Stimulated activated CD8-positive, alpha-beta memory T cell treated with anti-CD3 and anti-CD28 coated beads, Interleukin-4, amount 100 ng/mL, for 24 hours (primary cell): ENCODE results near the gene MOV10L1.

Experiments used
- DNase-seq: peaks from one replicate; pipeline ENCODE4 v3.0.0-alpha.2; 2020; ENCODE audit warnings: low read depth

MOV10L1 gene

DNA sequence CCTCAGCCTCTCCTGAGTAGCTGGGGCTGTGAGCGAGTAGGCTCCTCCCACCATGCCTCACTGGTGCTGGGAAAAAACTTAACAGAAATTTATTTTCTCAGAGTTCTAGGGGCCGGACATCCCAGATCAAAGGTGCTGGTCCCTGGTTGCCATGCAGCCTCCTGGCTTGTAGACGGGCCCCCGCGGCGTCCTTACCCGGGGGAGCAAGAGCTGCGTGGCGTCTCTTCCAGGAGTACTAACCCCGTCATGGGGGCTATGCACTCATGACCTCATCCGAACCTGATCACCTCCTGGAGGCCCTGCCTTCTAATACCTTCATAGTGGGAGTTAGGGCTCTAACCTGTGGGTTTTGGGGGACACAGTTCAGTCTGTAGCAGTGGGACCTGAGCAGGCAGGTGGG is 98.5 kb downstream of the MOV10L1 start:
- no peak for DNase-seq

DNA sequence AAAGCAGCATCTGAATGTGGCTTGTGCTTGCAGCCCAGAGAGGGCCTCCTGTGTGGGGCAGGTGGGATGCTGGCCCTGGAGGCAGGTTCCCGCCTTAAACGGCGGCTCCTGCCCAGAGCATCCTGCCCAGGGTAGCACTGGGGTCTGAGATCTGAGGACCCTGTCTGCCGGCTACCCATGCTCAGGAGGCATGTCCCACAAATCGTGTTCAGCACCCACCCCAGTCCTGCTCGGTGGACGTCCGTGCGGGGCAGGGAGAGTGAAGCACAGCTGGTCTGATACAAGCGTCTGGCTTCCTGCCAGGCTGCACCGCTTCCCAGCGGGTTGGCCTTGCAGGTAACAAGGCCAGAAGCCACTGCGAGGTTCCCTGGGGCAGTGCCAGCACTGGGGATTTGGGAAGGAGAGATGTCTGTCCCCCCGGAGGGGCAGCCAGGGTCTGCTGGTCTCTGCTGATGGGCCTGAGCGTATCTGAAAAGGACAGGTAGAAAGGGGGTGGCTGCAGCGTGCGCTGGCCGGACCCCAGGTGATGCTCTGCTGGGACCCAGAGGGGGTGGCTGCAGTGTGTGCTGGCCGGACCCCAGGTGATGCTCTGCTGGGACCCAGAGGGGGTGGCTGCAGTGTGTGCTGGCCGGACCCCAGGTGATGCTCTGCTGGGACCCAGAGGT is 99.5 kb downstream of the MOV10L1 start:
- no peak for DNase-seq

DNA sequence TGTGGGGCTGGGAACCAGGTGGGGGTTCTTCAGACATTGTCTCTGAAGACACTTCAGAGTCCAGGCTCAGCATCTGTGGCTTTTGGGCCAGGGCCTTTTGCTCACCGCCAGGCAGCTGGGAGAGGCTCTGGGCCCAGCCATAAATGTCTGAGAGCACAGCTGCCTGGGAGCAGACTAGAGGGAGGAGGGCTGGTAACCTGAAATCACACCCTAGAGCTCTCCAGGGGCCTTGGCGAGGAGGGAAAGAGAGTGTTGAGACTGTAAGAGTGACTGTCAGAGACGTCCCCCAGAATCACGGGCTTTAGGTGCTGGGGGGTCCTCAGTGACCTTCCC is 100.0 kb downstream of the MOV10L1 start:
- no peak for DNase-seq

DNA sequence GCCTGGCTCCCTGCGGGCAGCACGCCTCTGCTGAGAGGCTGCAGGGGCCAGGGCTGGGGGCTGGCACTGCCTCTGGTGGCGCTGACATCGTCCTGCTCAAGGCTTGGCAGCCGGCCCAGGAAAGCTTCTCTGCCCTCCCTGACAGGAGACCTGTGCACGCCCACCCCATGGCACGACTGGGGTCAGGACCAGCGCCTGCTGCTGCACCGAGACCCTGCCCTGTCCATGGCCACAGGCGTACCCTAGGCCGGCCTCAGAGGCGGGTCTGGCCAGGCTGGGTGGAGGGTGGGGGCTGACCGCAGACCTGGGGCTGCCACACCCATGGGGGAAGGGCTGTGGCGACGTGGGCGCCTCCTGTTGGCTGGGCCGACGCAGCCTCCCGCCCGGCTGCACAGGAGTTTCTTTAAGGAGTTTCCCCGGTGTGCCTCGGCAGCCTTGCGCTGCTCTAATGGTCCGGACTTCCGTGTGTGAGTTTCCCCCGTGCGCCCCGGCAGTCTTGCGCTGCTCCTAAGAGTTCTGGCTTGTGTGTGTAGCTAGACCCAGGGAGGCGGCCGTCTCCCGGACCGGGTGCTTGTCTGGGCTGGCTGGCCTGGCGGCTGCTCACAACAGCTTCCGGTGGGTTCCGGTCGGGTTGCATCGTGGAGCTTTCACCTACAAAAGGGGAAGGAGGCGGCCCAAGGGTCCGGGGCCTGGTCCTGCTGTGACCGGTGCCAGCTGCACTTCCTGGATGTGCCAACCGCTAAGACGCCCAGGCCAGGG is 100.6 kb downstream of the MOV10L1 start:
- peak; percentile 74 for DNase-seq

DNA sequence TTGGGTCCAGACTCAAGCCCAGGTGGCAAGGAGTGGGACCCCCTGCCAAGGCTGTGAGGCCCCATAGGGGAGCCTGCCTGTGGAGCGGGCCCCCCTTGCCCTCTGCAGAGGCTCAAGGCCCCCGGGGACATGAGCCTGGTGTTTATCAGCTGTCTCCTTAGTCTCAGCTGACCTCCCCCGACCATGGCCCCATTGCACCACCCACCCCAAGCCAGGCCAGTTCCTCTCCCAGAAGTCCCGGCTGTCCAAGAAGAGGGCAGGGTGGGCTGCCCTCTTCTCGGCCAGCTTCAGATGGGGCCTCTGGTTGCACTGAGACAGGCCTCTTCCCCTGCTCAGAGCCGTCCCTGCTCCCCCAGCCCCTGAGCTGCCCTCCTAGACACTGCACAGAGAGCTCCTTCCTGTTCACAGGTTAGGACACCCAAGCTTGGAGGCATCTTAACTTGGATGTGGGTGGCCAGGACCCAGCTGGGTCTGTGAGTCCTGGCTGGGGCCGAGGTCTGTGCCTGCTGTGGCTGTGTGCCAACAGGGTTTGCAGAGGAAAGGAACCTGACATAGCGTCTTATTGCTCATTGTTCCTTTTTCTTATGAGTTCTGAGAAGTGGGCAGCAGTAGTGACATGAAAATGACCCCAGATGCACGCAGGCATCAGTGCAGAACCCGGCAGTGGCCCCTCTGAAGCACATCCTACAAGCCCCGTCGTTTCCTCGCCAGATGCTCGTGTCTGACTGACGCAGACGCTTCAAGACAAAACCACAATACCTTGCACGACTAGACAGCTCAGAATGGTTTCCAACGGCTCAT is 101.3 kb downstream of the MOV10L1 start:
- DNase-seq, result peak; percentile 52

DNA sequence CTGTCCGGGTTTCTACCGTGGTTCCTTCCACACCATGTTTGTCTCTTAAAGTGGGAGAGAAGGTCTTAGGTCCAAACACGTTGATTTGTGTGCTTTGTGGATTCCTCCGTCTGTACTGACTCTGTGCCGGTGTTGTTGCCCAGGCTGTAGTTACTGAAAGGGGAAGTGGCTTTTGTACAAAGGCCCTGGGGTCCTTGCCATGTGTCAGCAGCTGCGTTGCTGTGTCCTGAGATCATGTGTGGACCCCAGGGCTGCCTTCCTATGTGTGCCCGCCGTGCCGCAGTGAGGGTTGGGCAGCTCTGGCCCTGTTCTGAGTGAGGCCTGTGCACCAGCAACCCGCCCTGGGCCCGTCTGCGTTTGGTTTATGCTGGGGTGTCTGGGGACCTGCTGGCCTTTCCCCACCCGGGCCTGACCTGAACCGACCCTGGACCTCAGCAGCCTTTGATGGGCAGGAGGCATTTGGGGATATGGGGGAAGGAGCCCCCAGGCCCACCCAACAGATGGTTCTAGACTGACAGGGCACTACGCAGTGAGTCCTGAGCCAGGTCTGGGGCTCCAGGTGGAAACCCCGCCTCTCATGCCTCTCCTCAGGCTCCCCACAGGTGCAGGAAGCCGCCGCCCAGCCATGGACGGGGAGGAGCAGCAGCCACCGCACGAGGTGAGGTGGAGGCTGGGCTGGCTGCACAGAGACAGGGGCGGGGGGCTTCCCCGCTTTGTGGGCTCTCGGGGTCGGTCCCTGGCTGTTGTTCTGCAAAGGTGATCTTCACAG is 102.8 kb downstream of the MOV10L1 start:
- no peak for DNase-seq

DNA sequence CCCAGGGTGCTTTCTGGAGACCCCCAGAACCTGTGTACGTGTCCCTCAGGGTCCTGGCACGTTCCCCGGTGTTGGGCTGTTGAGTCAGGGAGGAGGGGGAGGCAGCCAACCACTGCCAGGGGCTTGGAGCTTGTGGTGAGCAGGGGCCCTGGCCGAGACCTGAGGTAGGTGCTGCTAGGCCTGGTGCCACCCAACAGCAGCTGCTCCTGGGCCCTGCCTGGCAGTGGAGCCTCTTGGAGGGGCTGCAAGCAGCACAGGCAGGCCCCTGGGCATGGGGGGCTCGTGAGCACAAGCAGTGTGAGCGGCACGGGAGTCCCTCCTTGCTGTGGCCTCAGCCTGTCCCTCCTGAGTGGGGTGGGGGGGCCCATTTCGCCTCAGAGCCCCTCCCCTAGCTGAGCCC is 103.8 kb downstream of the MOV10L1 start:
- DNase-seq, result no peak

DNA sequence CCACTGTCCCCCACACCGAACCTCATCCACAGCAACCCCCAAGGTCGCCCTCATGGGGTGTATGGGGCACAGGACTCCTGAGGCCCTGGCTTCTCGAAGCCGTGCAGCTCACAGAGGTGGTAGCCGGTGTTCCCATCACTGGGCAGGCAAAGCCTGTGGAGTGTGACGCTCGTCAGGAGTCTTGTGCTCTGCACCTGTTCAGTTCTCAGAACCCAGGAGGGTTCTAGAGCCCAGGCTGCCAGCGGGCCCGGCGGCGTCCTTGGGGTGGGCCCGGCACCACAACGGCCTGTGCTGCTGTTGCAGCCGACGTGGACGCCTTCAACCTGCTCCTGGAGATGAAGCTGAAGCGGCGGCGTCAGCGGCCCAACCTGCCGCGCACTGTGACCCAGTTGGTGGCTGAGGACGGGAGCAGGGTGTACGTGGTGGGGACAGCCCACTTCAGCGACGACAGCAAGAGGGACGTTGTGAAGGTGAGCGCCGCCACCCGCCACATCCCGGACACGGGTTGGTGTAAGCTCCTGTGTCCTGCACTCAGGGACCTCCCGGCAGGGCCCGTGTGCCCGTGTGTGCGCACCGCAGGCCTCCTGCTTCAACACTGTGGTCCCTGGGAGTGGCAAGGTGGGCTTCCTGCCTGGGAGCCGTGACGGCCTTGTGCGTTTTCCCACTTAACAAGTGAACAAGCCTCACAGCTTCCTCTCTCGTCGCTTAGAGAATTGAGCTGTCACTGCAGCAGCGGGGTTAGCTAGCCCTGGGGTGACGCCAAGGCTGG is 104.4 kb downstream of the MOV10L1 start:
- DNase-seq, result no peak

DNA sequence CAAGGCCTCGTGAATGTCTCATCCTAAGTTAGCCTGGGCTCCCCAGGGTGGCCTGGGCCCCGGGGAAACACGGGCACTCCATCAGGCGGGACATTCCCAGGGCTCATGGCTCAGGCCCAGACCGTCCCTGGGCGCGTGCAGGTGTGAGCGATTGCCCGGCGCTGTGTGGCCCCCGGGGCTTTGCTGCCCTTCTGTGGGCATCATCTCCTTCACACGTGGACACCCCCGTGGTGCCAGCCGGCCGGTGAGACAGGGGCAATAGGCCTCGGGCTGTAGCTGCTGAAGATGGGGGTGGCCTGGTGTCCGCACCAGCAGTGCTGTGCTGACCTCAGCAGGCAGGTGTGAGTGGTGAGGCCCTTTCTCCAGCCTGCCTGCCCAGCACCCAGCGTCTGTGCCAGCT is 106.5 kb downstream of the MOV10L1 start:
- DNase-seq, result no peak

DNA sequence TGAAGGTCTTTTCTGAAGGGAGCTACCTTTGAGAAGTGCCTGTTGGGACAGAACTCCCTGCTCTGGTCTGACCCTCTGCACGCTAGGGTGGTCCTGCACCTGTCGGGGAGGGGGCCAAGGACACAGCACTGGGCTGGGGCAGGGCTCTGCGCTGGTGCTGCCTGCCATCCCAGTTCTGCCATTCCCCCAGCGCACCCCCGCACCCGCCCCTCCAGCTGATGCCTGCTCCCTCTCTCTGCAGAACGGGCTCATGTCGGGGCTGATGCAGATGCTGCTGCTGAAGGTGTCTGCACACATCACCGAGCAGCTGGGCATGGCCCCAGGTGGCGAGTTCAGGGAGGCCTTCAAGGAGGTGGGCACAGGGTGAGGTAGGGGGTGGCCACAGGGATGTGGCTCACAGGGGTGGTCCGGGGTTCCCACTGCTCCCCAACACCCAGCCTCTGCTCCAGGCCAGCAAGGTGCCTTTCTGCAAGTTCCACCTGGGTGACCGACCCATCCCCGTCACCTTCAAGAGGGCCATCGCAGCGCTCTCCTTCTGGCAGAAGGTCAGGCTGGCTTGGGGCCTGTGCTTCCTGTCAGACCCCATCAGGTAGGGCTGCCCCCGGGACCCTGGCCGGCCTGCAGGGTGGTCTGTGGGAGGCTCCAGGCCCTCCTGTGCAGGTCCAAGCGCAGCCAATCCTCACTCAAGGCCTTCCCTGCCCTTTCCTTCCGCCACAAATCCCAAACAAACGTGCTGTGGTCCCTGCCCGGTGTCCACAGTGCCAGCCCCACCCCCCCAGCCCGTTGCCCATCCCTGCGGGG is 107.4 kb downstream of the MOV10L1 start:
- no peak for DNase-seq

DNA sequence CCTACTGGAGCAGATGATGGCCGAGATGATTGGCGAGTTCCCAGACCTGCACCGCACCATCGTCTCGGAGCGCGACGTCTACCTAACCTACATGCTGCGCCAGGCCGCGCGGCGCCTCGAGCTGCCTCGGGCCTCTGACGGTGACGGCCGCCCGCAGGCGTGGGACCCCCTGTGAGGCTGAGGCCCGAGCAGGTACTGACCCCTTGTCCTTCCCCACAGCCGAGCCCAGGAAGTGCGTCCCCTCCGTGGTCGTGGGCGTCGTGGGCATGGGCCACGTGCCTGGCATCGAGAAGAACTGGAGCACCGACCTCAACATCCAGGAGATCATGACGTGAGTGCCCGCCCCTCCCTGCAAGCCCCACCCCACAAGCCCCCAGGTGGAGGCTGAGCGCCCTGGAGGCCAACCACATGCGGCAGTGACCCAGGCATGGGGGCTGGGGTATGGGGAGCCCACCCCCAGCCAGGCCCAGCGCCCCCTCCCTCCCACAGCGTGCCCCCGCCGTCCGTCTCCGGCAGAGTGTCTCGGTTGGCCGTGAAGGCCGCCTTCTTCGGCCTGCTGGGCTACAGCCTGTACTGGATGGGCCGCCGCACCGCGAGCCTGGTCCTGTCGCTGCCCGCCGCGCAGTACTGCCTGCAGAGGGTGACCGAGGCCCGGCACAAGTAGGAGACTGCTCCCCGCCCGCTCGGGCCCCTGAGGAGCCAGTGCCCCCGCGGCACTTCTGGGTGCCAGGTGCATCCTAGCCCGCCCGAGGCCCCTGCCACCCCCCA is 108.2 kb downstream of the MOV10L1 start:
- no peak for DNase-seq

DNA sequence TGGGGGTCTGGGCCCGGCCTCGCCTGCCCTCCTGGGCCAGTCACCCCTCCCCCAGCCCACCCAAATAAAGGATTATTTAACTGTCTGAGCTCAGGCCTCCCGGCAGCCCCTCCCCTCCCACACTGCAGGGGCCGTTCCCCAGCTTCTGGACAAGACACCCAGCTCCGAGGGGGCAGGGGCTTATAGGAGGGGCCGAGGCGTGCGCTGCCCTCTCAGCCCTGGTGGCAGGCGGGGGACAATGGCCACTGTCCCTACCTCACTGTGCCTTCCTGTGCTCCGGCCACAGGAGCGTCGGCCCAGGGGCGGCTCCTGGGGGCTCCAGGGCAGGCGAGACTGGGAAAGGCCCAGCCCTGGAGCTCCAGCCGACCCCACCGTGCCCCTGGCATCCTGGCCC is 108.8 kb downstream of the MOV10L1 start:
- DNase-seq, result no peak

DNA sequence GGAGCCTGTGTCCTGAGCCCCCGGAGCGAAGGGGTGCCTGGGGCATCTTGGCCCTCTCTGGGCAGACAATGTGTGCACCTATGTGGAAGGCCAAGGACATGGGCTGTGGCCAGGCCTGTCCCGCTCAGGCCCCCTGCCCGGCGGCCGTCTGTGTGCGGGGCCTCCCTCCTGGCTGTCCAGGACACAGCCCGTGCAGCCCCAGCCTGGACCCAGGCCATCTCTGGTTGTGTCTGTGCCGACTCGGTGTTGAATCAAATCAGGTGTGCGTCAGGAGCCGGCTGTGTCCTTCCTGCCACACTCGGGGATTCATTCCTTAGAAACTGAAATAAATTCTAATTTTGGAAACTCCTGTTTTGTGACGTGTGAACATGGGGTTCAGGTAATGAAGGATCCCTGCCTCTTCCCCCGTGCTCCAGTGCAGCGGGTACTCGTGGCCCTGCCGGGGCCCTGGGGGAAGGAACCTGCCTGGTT is 109.5 kb downstream of the MOV10L1 start:
- DNase-seq, result no peak

DNA sequence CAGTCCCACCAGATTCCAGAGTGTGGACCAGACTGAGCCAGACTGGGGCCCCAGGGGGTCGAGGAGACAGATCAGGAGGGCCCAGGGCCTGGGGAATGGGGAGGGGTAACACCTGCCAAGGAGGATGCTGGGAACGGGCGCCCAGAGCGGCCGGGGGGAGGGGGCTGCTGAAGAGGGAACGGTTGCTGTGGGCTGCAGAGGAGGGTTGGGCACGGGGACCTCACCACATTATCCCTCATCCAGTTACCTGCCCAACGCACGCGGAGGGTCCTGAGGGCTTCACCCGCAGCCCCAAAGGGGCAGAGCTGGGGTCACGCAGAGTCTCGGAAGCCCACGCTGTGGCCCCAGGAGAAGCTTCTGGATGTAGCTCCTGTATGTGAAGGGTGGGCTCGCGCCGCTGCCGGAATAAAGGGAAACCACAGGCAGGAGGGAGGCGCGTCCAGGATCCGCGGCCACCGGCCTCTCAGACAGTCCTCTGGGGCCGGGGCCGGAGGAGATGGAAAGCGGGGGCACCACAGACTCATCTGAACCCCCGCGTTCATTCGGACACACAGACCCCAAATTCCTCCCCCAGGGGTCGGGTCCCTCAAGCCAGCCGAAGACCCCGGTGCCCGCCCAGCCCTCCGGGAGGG is 110.1 kb downstream of the MOV10L1 start:
- DNase-seq, result no peak

DNA sequence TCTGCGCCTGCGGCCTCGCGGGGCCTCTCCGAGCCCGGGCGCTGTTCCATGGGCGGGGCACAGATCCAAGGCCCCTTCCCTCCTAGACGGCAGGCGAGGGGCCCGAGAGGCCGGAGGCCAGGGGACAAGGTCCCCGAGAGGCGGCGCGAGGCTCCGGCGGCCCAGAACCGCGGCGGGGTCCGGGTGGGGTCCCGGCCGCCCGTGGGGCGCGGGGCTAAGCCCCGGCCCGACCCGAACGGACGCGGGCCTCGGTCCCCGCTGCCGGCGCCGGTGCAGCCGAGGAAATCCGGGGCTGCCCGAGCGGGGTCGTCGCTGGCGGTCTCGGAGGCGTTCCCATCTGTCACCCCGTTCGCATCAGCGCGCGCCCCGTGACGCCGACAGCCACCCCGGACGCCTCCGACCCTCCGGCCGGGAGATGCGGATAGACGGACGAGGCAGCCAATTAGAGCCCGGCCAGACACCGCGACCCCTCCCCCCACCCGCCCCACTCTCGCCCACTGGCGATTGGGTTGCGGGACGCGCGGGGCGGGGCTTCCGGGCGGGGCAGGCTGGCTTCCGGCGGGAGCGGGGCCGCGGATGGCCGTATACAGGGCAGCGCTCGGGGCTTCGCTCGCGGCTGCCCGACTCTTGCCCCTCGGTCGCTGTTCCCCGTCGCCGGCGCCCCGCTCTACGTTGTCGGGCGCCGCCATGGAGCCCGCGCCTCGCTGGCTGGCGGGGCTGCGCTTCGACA is 110.8 kb downstream of the MOV10L1 start, which contains the start of gene SELENOO:
Gene SELENOO (plus strand): TSS at position 551 of the 730 bp plus-strand sequence. CDS start 26 bp downstream, at position 577.
- DNase-seq, result peak; percentile 84

DNA sequence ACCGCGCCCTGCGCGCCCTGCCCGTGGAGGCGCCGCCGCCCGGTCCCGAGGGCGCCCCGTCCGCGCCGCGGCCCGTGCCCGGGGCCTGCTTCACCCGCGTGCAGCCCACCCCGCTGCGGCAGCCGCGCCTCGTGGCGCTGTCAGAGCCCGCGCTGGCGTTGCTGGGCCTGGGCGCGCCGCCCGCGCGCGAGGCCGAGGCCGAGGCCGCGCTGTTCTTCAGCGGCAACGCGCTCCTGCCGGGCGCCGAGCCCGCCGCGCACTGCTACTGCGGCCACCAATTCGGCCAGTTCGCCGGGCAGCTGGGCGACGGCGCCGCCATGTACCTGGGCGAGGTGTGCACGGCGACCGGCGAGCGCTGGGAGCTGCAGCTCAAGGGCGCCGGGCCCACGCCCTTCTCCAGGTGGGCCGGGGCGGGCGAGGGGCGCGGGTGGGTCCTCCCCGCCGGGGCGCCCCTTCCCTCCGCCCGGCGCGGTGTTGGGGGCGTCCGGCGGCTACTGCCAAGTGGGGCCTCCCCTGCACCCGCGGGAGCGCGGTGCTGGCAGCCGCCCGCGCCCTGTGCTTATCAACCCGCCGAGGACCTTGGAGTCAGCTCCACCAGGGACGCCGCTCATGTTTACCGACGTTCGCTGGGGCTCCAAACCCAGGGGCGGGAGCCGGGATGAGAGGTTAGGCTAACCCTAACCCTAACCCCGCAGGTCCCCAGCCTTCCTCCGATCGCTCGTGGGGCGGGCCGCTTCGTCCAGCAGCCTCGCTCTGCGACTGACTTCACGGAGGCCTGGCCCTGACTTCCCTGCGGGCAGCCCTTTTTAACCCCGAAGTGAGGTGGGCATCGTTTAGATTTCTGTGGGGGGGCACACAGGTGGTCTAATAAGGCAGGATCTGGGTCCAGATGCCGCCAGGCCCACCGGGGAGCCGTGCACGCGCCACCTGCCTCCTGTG is 111.7 kb downstream of the MOV10L1 start:
- DNase-seq, result no peak

DNA sequence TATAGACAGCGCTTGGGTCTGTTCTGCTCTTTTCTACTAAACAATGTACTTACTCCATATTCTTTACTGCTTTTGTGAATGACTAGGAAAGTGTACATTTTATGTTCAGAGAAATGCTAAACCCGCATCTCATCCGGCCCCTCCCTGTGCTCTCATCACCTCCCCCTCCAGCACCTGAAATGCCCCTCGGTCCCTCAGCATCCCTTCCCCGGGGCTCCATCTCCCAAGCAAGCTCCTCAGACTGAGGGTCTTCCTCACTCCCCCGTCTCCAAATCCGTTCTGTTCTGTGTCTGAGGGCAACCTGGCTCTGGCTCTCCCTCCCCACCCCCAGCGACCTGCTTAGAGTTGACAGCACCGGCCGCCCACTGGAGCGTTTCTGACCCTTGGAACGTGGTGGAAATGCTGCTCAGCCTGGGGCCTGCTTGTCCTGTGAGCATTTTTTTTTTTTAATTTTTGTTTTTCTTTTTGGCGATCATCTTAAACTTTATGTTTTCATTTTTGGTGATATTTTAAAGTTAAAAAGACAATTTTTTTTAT is 112.4 kb downstream of the MOV10L1 start:
- DNase-seq, result no peak
